Activated naive CD4-positive, alpha-beta T cell treated with anti-CD3 and anti-CD28 coated beads, Interleukin-2, amount 50 U/mL, for 72 hours (primary cell): Measurements from ENCODE around the gene DOCK6. TPM values are rescaled to one million over a fixed set of nuclear protein-coding genes. Genes with fewer than 3 reads are reported as not detected.
"Not testable (repeated sequence)": the region's sequence is repeated elsewhere in the genome, so short reads cannot be mapped to it uniquely, and the experiment has no call there.

Experiments
- ATAC-seq, 2 donors: fragments of 150-1000 bp; cut with Tn5 transposase; 2 replicates each; pipeline ENCODE4 v1.10.0; 2021; ENCODE audit warnings: mild to moderate bottlenecking in 2 of 2, moderate library complexity in 2 of 2
- DNase-seq, 2 donors: peaks; one replicate each; pipeline ENCODE4 v3.0.0; 2021 to 2022; ENCODE audit warnings: low spot score in 2 of 2
- H3K27ac Mint-ChIP-seq, 2 donors: one replicate each; pipeline ENCODE4 v1.8.0; 2022; ENCODE audit warnings: mild to moderate bottlenecking in 2 of 2, mixed read lengths in 2 of 2
- H3K36me3 Mint-ChIP-seq, 2 donors: one replicate each; pipeline ENCODE4 v1.8.0; 2022; ENCODE audit warnings: mixed read lengths in 2 of 2
- H3K9me3 Mint-ChIP-seq, 2 donors: one replicate each; pipeline ENCODE4 v1.8.0; 2022; ENCODE audit warnings: mixed read lengths in 2 of 2
- total RNA-seq, 2 donors: library from RNA; stranded (reverse); gene quantifications; one replicate each; pipeline ENCODE4 v1.2.3, GENCODE V29; 2022

DOCK6 gene
- total RNA-seq, 2 donors from 2014 or later, result 2.0 to 17.4 TPM

- Mint-ChIP-seq H3K27ac (no peak within 1 kb of the TSS), H3K9me3 (no peaks in the 10 kb centered on the region), H3K36me3 (no peaks in the 10 kb centered on the region)
- peak; percentile 75 to 85 for DNase-seq
- ATAC-seq, result peak; percentile 88 to 93
Observed at GRCh38 chr19:11197291-11198174, 64.8 kb downstream of the DOCK6 start, which contains the start of gene KANK2. Gene KANK2, minus strand, starts transcription at chr19:11197545. Its CDS starts 3,034 bp downstream, at chr19:11194511.

GRCh38 chr19:11196406-11197287 is 65.7 kb downstream of the DOCK6 start:
- H3K27ac Mint-ChIP-seq, result no peak overlapping the region
- ATAC-seq (peak in 1 of 2 donors; percentile 2), DNase-seq (peak in 1 of 2 donors; percentile 20)
- H3K9me3 Mint-ChIP-seq, result no peaks in the 10 kb centered on the region
- no peaks in the 10 kb centered on the region for H3K36me3 Mint-ChIP-seq

DNA sequence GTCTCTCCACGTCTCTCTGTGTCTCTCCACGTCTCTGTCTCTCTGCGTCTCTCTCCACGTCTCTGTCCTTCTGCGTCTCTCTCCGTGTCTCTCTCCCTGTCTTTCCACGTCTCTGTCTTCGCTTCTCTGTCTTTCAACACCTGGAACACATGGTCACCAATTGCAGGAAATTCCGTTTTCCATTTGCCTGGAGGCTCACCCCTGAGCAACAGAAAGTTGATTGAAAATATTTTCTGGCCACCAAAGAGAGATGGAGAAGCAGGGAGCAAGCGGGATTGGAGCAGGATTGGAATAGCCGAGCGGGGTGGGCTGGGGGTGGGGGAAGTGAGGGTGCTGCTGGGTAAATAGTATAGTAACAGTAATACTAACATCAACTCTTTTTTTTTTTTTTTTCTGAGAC is 66.6 kb downstream of the DOCK6 start:
- Mint-ChIP-seq H3K9me3 (no peaks in the 10 kb centered on the region), H3K27ac (no peak overlapping the region), H3K36me3 (no peaks in the 10 kb centered on the region)
- DNase-seq, result no peak
- ATAC-seq, result no peak

DNA sequence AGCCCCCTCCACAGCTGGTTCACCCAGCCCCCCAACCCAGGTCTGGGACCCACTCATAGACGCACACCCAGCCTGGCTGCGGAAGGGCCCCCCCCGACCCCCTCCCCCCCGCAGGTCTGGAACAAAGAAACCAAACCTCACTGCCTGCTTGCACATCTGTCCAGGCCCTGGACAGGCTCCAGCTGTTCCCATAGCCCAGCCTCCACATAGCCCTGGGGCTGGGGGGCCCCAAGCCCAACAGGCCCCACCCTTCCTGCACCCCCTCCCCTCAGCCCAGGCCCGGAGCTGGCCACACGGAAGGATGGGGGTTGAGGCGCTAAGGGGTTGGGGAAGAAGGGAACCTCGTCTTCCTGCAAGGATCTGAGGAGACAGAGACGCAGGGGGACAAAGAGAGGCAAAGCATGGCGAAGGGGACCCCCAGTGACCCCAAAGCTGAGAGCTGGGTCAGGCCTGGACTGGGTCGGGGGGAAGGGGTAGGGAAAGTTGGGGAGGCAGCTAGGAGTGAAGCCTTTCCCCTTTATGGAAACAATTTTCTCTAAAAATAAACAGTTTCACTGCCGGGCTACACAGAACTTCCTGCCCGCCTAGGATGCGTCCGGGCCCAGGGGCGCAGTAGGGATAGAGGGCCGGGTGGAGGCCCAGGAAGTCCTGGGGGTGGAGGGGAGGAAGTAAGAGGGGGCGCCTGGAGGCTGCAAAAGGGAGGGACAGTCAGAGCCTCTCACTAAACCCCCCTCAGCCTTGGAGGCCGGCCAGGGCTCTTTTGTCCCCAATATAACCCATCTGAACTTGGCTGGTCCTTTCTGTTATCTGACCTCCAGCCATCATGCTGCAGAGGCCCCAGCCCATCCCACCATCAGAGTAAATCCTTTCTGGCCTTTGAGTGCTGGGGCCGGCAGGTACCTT is 67.4 kb downstream of the DOCK6 start:
- ATAC-seq (no peak), DNase-seq (no peak)
- H3K27ac Mint-ChIP-seq, result no peak overlapping the region
- no peaks in the 10 kb centered on the region for H3K9me3 Mint-ChIP-seq
- H3K36me3 Mint-ChIP-seq, result no peaks in the 10 kb centered on the region

GRCh38 chr19:11194173-11194572 is 68.2 kb downstream of the DOCK6 start:
- Mint-ChIP-seq H3K27ac (no peak overlapping the region), H3K9me3 (no peaks in the 10 kb centered on the region), H3K36me3 (no peaks in the 10 kb centered on the region)
- DNase-seq, result no peak
- ATAC-seq, result no peak

DNA sequence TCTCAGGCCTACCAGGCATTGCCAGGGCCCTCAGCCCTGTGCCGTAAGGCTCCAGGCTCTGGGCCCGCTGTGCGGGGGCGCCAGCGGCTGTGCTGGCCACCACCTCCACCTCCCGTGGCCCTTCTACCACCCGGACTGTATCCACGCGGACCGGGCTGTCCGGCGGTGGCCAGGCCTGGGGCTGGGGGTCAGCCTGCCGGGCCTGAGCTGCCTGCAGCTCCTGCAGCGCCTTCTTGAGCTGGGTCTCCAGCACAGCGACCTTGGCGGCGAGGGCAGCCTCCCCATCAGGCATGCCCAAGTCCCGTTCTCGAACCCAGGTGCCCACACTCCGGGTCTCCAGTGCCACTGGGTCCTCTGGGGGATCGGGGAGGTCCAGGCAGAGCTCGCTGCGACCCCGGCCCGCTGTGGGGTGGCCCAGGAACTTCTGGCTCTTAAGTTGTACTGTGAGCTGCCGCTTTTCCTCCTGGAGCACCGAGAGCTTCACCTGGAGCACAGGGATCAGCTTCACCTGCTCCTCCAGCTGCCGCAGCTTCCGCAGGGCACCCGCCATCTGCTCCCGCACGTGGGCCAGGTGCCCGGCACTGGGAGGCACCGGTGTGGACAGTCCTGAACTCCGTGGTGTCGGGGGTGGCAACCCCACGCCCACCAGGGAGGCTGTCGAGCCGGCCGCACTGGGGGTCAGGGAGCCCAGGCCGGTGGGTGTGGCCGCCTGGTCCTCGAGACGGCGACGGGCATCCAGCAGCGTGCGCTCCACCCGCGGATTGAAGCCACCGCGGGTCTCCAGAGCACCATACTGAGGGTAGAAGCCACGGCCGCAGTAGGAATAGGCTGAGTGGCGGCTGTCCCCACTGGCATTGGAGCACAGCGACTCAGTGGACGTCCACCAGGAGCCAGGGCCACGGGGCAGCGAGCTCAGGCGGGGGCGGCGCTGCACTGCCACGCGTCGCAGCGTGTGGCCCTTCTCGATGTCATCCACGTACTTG is 69.1 kb downstream of the DOCK6 start:
- Mint-ChIP-seq H3K27ac (no peak overlapping the region), H3K36me3 (no peaks in the 10 kb centered on the region), H3K9me3 (no peaks in the 10 kb centered on the region)
- no peak for DNase-seq
- ATAC-seq, result no peak

GRCh38 chr19:11191934-11192333 is 70.4 kb downstream of the DOCK6 start:
- Mint-ChIP-seq H3K9me3 (no peaks in the 10 kb centered on the region), H3K36me3 (no peaks in the 10 kb centered on the region), H3K27ac (no peak overlapping the region)
- DNase-seq (no peak), ATAC-seq (no peak)

GRCh38 chr19:11191273-11191755 is 71.0 kb downstream of the DOCK6 start:
- no peak for DNase-seq
- no peaks in the 10 kb centered on the region for H3K9me3 Mint-ChIP-seq
- no peak overlapping the region for H3K27ac Mint-ChIP-seq
- peak; percentile 40 to 60 for ATAC-seq
- H3K36me3 Mint-ChIP-seq, result no peaks in the 10 kb centered on the region

- DNase-seq, result no peak
- Mint-ChIP-seq H3K36me3 (no peaks in the 10 kb centered on the region), H3K9me3 (no peaks in the 10 kb centered on the region), H3K27ac (no peak overlapping the region)
- ATAC-seq, result no peak
Observed at GRCh38 chr19:11190501-11190900, 71.8 kb downstream of the DOCK6 start.

DNA sequence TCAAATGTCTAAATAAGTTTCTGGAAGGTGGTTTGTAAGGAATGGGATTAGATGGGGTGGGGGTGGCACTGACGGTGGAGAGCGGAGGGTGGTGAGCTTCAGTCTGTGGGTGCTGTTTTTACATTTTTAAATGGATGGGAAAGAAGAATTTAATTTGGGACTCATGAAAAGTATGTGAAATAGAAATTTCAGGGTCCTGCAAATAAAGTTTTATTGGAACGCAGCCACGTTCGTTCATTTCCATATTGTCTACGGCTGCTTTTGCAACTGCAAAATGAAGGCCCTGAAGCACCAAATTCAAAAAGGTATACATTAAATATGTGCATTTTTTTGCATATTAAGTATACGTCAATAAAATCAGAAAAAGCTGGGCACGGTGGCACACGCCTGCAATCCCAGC is 74.9 kb downstream of the DOCK6 start:
- Mint-ChIP-seq H3K9me3 (no peaks in the 10 kb centered on the region), H3K27ac (no peak overlapping the region), H3K36me3 (no peaks in the 10 kb centered on the region)
- no peak for DNase-seq
- ATAC-seq, result no peak

DNA sequence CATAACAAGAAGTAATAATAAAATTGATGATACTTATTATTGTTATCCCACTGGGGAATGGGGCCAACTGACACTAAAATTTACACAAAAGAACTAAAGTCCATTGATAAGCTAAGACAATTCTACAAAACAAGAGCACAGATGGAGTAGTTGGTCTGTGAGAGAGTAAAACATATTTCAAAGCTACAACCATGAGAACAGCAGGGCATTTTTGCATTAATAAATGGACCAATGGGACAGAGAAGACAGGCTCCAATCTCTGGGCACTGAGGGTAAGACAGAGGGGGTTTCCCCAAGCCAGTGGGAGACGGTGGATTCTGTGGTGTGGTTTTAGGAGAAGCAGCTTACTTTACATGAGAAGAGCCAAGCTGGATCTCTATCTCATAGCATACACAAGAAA is 79.3 kb downstream of the DOCK6 start:
- ATAC-seq, result no peak
- H3K27ac Mint-ChIP-seq, result no peak overlapping the region
- H3K9me3 Mint-ChIP-seq, result no peaks in the 10 kb centered on the region
- DNase-seq, result no peak
- no peaks in the 10 kb centered on the region for H3K36me3 Mint-ChIP-seq

DNA sequence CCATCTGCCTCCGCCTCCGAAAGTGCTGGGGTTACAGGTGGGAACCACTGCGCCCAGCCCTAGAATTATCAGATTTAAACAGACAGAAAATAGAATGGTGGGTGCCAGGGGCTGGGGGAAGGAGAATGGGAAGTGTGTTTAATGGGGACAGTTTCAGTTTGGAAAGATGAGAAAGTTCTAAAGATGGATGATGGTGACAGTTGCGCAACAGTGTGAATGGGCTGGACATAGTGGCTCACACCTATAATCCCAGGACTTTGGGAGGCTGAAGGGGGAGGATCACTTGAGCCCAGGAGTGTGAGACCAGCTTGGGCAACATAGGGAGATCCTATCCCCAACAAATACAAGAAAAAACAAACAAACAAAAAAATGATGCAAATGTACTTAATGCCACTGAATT is 80.8 kb downstream of the DOCK6 start:
- Mint-ChIP-seq H3K9me3 (no peaks in the 10 kb centered on the region), H3K36me3 (no peaks in the 10 kb centered on the region), H3K27ac (no peak overlapping the region)
- ATAC-seq (no peak), DNase-seq (no peak)

- not testable (repeated sequence) for DNase-seq, ATAC-seq, H3K27ac Mint-ChIP-seq, H3K9me3 Mint-ChIP-seq, H3K36me3 Mint-ChIP-seq
Observed at GRCh38 chr19:11180975-11181374, 81.3 kb downstream of the DOCK6 start.

DNA sequence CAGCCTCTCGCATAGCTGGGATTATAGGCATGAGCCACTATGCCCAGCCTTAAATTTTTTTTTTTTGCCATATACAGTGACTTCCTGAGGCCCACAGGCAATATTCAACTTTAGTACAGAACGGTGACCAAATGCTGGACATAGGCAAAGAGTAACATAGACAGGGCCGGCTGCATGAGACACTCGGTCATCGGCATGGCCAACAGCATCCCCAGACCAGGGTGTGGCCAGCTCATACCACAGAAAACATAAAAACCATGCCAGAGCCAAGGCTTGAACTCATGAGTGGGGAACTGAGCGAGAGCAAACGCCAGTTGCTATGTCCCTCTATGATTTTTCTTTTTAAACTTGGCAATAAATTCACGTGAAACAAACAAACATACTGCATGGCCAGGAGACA is 82.0 kb downstream of the DOCK6 start:
- H3K27ac Mint-ChIP-seq, result no peak overlapping the region
- DNase-seq (no peak), ATAC-seq (no peak)
- H3K9me3 Mint-ChIP-seq, result no peaks in the 10 kb centered on the region
- no peaks in the 10 kb centered on the region for H3K36me3 Mint-ChIP-seq

DNA sequence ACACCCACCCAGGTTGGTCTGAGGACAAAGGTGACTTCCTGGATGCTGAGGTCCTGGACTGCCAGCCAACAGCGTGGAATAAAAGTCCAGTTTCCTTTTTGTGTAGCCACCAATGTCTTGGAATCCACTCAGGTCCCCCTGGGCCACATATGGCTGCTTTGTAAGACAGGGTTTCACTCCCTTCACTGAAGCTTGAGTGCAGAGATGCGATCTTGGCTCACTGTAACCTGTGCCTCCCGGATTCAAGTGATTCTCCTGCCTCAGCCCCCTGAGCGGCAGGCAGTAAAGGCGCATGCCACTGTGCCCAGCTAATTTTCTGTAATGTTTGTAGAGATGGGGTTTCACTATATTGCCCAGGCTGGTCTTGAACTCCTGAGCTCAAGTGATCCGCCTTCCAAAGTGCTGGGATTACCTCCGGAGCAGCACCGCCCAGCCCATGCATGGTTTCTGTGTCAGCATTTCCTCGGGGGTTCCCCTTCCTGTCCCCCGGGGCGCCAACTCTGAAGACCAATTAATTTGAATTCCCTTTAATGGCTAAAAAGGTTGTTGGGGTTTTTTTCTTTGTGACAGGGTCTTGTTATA is 82.5 kb downstream of the DOCK6 start:
- Mint-ChIP-seq H3K27ac (no peak overlapping the region), H3K36me3 (no peaks in the 10 kb centered on the region), H3K9me3 (no peaks in the 10 kb centered on the region)
- ATAC-seq (peak in 1 of 2 donors; percentile 47), DNase-seq (no peak)
